ENCODE results near the gene MGAT2.

Gene MGAT2

GRCh38 chr14:49659526-49660455, 39.2 kb downstream of the MGAT2 start:
- no peak for DNase-seq

GRCh38 chr14:49670475-49670874, 49.9 kb downstream of the MGAT2 start:
- DNase-seq = no peak
